ENCODE data around the gene GPER1. TPM values are rescaled to one million over a fixed set of nuclear protein-coding genes. Genes with fewer than 3 reads are reported as not detected.
"Not testable (repeated sequence)": the region's sequence is repeated elsewhere in the genome, so short reads cannot be mapped to it uniquely, and the experiment has no call there.

GPER1 gene
- total RNA-seq (2014; rRNA removed; shearing (Covaris generic)): 0.15 TPM in 1 of 2 replicates, not detected in the other

DNA sequence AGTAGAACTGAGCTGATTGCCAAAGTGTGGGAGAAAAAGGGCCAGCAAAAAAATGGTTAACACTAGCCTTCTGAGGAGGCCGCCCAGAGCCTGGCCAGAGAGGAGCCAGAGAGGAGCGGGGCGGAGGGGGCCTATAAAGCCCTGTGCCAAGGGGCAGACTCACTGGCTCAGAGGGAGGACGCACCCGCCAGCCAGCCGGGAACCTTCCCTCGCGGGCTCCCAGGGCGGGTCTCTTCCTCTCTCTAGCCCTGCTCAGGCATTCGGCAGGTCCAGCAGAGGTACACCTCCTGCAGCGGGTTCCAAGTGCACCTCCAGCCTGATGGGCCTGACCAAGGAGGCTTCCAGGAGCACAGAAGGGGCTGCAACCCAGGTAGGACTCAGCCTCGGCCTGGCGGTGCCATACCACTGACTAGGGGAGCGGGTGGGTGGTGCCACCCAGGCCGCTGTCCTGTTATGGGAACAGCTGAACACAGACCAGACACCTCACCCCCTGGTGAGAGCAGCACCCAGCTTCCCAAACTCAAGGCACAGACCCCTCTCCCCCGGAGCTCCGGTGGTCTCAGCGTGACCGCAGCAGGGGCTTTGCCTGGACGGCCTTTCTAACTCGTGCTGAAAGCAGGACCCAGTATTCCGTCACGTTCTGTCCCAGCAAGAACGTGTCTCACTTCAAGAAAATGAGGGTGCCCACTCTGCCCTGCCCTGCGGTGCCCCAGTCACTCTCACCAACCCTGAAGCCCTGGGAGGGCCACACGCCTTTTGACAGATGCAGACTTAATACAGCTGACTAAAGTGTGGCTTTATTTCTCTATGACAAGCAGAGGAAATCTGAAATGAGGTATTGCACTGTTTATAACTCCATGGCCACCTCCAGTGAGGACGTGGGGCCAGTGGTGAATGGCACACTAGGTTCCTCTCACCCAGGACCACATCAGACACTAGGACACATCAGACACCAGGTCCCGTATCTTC lies at the start of gene GPER1:
TSS of gene GPER1 (plus strand) at position 162 of the 969 bp plus-strand sequence. CDS start 3,616 bp downstream, outside the sequence.
- Histone ChIP-seq H3K4me1 (peaks cover 5% of the 10 kb centered on the region; the same call in 1 of the 2 replicates), H3K27ac (no peak within 1 kb of the TSS), H3K36me3 (no peaks in the 10 kb centered on the region), H3K9me3 (replicated peaks) (no peaks in the 10 kb centered on the region), H3K27me3 (no peaks in the 10 kb centered on the region), H3K4me3 (no peak within 1 kb of the TSS)
- DNase-seq: peak; percentile 34 to 41

DNA sequence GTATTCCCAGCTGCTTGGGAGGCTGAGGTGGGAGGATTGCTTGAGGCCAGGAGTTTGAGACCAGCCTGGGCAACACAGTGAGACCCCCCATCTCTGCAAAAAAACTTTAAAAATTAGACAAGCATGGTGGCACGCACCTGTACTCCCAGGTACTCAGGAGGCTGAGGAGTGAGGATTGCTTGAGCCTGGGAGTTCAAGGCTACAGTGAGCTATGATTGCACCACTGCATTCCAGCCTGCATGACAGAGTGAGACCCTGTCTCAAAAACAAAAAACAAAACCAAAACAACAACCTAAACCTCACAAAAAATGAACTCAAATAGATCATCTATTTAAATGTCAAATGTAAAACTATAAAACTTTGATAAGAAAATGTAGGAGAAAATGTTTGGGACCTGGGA lies 47.7 kb upstream of the GPER1 start:
- H3K9me3 ChIP-seq (replicated peaks); H3K36me3 ChIP-seq; H3K27ac ChIP-seq; DNase-seq; H3K4me3 ChIP-seq; H3K4me1 ChIP-seq; H3K27me3 ChIP-seq: not testable (repeated sequence)

DNA sequence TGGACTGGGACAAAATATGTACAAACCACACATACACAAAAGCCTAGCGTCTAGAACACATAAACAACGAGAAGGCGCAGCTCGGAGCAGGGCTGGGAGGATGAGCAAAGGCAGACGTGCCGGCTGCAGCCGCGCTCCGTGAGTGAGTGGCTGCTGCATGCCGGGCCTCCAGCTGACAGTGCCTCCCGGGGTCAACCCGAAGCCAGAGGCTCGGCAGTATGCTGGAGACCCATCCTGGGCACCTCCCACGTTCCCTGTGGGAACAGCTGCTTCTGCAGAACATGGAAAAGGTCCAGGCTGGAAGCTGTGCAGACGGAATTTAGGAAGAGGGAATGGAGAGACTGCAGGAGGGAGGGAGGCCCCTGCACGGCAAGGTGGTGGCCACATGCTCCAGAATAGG lies 47.1 kb upstream of the GPER1 start:
- DNase-seq: peak; percentile 86 to 88

GRCh38 chr7:1041551-1042491 lies 46.1 kb upstream of the GPER1 start:
- H3K27ac ChIP-seq: no peak overlapping the region
- no peak for DNase-seq
- H3K36me3 ChIP-seq: no peaks in the 10 kb centered on the region
- H3K27me3 ChIP-seq: no peaks in the 10 kb centered on the region
- H3K4me1 ChIP-seq: peaks cover 6% of the 10 kb centered on the region; the same call in 1 of the 2 replicates
- H3K4me3 ChIP-seq: no peak overlapping the region
- H3K9me3 ChIP-seq (replicated peaks): no peaks in the 10 kb centered on the region

More for the DNA sequence above, 47.1 kb upstream of the GPER1 start:
- H3K4me1 ChIP-seq: peaks cover 6% of the 10 kb centered on the region; the same call in 1 of the 2 replicates
- no peaks in the 10 kb centered on the region for H3K36me3 ChIP-seq
- H3K9me3 ChIP-seq (replicated peaks): no peaks in the 10 kb centered on the region
- no peak overlapping the region for H3K27ac ChIP-seq
- H3K27me3 ChIP-seq: no peaks in the 10 kb centered on the region
- H3K4me3 ChIP-seq: no peak overlapping the region

DNA sequence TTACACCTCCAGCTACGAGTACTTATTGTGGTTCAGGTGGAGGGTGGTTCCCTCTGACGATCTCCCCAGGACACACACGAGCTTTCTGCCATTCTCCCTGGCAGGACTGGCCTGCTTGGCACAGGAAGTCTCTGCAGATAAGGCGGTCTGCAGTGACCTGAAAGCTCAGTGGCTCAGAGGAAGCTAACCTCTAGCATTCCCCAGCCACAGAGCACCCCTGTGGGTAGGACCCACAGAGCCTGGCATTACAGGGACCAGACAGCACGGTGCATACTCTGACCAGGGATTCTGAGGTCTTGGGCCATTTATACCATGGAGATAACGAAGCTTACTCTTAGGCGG lies 45.5 kb upstream of the GPER1 start:
- no peak for DNase-seq
- Histone ChIP-seq H3K27ac (no peak overlapping the region), H3K9me3 (replicated peaks) (no peaks in the 10 kb centered on the region)

GRCh38 chr7:1043552-1044188 lies 44.2 kb upstream of the GPER1 start:
- H3K27me3 ChIP-seq: no peaks in the 10 kb centered on the region
- DNase-seq: no peak
- peaks cover 6% of the 10 kb centered on the region; the same call in 1 of the 2 replicates for H3K4me1 ChIP-seq
- peak overlapping the region; percentile 45 for H3K27ac ChIP-seq
- no peaks in the 10 kb centered on the region for H3K36me3 ChIP-seq
- H3K4me3 ChIP-seq: peak overlapping the region; percentile 43
- no peaks in the 10 kb centered on the region for H3K9me3 ChIP-seq (replicated peaks)

More for the DNA sequence above, 45.5 kb upstream of the GPER1 start:
- H3K4me3 ChIP-seq: no peak overlapping the region
- H3K36me3 ChIP-seq: no peaks in the 10 kb centered on the region
- H3K4me1 ChIP-seq: peaks cover 6% of the 10 kb centered on the region; the same call in 1 of the 2 replicates
- no peaks in the 10 kb centered on the region for H3K27me3 ChIP-seq

GRCh38 chr7:1044189-1045068 lies 43.5 kb upstream of the GPER1 start, which contains the start of gene GPR146:
Gene GPR146 (plus strand): TSS chr7:1044546. CDS start chr7:1057516, 12,970 bp downstream.
- Histone ChIP-seq H3K27ac (peak within 1 kb of the TSS; percentile 52), H3K27me3 (no peaks in the 10 kb centered on the region), H3K9me3 (replicated peaks) (no peaks in the 10 kb centered on the region), H3K4me1 (peaks cover 6% of the 10 kb centered on the region; the same call in 1 of the 2 replicates), H3K36me3 (no peaks in the 10 kb centered on the region), H3K4me3 (peak within 1 kb of the TSS; percentile 73)
- DNase-seq: peak; percentile 93 to 95

GRCh38 chr7:1045069-1046063 lies 42.5 kb upstream of the GPER1 start:
- Histone ChIP-seq H3K4me1 (peaks cover 6% of the 10 kb centered on the region; the same call in 1 of the 2 replicates), H3K9me3 (replicated peaks) (no peaks in the 10 kb centered on the region), H3K27ac (no peak overlapping the region), H3K27me3 (no peaks in the 10 kb centered on the region), H3K4me3 (peak overlapping the region; percentile 73), H3K36me3 (no peaks in the 10 kb centered on the region)
- no peak for DNase-seq

DNA sequence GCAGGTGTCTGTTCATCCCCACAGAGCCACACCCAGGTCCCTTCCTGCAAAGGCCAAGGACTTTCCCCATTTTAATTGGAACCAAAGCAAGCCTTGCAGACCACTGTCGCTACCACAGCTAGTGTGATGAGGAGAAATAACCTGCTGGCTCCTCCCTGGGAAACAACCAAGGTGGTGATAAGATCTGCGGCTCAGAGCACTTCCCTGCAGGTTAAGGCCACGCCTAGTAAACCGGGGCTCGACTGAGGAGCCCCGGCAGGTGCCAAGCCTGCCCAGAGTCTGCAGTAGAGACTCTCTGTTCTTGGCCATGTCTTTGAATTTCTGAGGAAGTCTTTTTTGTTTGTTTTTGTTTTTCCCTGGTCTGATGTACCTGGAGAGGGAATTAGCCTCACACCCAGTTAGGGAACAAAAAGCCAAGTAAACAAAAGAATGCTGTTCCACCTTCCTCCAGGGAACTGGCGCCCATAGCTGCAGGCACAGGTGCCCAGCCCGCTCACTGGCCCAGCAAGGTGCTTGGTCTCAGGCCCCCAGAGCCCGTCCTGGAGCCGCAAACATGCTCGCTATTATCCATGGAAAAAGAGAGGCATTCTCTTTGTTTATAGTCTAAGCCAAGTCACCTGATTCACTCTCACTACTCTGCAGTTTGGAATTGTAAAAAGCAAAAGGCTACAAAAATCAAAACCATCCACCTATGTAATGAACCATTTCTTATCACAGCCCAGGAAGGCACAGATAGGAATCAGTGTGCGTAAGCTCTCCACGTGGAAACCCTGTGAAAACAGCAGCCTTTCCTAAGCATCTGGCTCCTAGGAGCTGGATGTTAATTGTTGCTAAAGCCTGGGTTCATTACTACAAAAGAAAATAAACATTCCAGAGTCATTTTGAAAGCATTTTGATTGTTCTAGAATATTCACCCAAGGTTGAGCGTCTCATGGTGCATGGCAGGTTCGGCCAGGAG lies 40.9 kb upstream of the GPER1 start:
- Histone ChIP-seq H3K9me3 (replicated peaks) (no peaks in the 10 kb centered on the region), H3K27me3 (no peaks in the 10 kb centered on the region), H3K4me3 (no peak overlapping the region), H3K27ac (no peak overlapping the region), H3K36me3 (no peaks in the 10 kb centered on the region), H3K4me1 (peaks cover 6% of the 10 kb centered on the region; the same call in 1 of the 2 replicates)
- no peak for DNase-seq

GRCh38 chr7:1049006-1049741 lies 38.7 kb upstream of the GPER1 start:
- no peaks in the 10 kb centered on the region for H3K9me3 ChIP-seq (replicated peaks)
- H3K4me1 ChIP-seq: peaks cover 4% of the 10 kb centered on the region; the same call in 1 of the 2 replicates
- no peaks in the 10 kb centered on the region for H3K36me3 ChIP-seq
- no peak overlapping the region for H3K4me3 ChIP-seq
- no peak for DNase-seq
- no peaks in the 10 kb centered on the region for H3K27me3 ChIP-seq
- no peak overlapping the region for H3K27ac ChIP-seq

DNA sequence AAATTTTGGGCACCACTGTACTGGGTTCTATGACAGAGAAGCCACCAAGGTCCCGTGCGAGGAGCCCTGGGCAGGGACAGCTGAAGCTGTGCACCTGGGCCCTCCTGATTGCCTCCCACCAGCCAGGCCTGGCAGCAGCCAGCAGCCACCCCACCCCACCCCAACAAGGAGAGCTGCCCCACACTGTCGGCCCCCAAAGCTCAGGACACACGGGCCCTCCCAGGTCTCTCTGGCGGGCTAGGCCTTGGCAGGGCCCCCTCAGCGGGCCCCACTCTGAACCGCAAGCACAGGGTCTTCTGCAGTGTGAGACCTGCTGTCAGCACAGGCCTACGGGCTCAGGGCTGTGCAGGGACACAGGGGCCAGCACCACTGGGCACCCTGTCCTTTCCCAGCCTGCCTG lies 38.1 kb upstream of the GPER1 start:
- Histone ChIP-seq H3K9me3 (replicated peaks) (no peaks in the 10 kb centered on the region), H3K4me1 (peaks cover 4% of the 10 kb centered on the region; the same call in 1 of the 2 replicates), H3K4me3 (no peak overlapping the region), H3K27ac (no peak overlapping the region), H3K27me3 (no peaks in the 10 kb centered on the region), H3K36me3 (no peaks in the 10 kb centered on the region)
- no peak for DNase-seq

Data from SJCRH30 (cell line).